Measurements from ENCODE around the gene PARN. TPM values are rescaled to one million over a fixed set of nuclear protein-coding genes. Genes with fewer than 3 reads are reported as not detected.
"Not testable (repeated sequence)": the region's sequence is repeated elsewhere in the genome, so short reads cannot be mapped to it uniquely, and the experiment has no call there.

The PARN gene
- polyA plus RNA-seq, 4 donors = 32.7 to 39.3 (median 34.5) TPM

- peak; percentile 86 to 94 (median 90) for DNase-seq (ENCODE audit: low read depth in 4 of 4, low spot score in 3 of 4)
Measured at GRCh38 chr16:14632693-14633569, 2.9 kb upstream of the PARN start, which contains the start of gene BFAR. Gene BFAR, plus strand, starts transcription at chr16:14632951. Its CDS starts 11,396 bp downstream, at chr16:14644347.

- DNase-seq (ENCODE audit: low read depth in 4 of 4, low spot score in 3 of 4) = not testable (repeated sequence)
Measured at GRCh38 chr16:14630620-14631330, 715 bp upstream of the PARN start.

GRCh38 chr16:14629612-14629918 lies 495 bp downstream of the PARN start:
- DNase-seq (ENCODE audit: low read depth in 4 of 4, low spot score in 3 of 4) = no peak

GRCh38 chr16:14628806-14629611 lies 1.1 kb downstream of the PARN start:
- DNase-seq (ENCODE audit: low read depth in 4 of 4, low spot score in 3 of 4) = no peak

GRCh38 chr16:14627078-14627477 lies 3.0 kb downstream of the PARN start:
- no peak for DNase-seq (ENCODE audit: low read depth in 4 of 4, low spot score in 3 of 4)

- no peak for DNase-seq (ENCODE audit: low read depth in 4 of 4, low spot score in 3 of 4)
Measured at GRCh38 chr16:14618566-14618965, 11.5 kb downstream of the PARN start.

- DNase-seq (ENCODE audit: low read depth in 4 of 4, low spot score in 3 of 4) = no peak
Measured at GRCh38 chr16:14616280-14616679, 13.8 kb downstream of the PARN start.

- DNase-seq (ENCODE audit: low read depth in 4 of 4, low spot score in 3 of 4) = no peak
Measured at GRCh38 chr16:14613991-14614390, 16.1 kb downstream of the PARN start.

GRCh38 chr16:14611660-14612059 lies 18.4 kb downstream of the PARN start:
- no peak for DNase-seq (ENCODE audit: low read depth in 4 of 4, low spot score in 3 of 4)

- DNase-seq (ENCODE audit: low read depth in 4 of 4, low spot score in 3 of 4) = no peak
Measured at GRCh38 chr16:14609716-14610115, 20.3 kb downstream of the PARN start.

- no peak for DNase-seq (ENCODE audit: low read depth in 4 of 4, low spot score in 3 of 4)
Measured at GRCh38 chr16:14608604-14609003, 21.5 kb downstream of the PARN start.

- DNase-seq (ENCODE audit: low read depth in 4 of 4, low spot score in 3 of 4) = no peak
Measured at GRCh38 chr16:14608111-14608566, 21.9 kb downstream of the PARN start.

- no peak for DNase-seq (ENCODE audit: low read depth in 4 of 4, low spot score in 3 of 4)
Measured at GRCh38 chr16:14606102-14606501, 24.0 kb downstream of the PARN start.

- no peak for DNase-seq (ENCODE audit: low read depth in 4 of 4, low spot score in 3 of 4)
Measured at GRCh38 chr16:14602443-14602963, 27.6 kb downstream of the PARN start.

GRCh38 chr16:14600164-14600563 lies 29.9 kb downstream of the PARN start:
- DNase-seq (ENCODE audit: low read depth in 4 of 4, low spot score in 3 of 4) = no peak

GRCh38 chr16:14586637-14587305 lies 43.3 kb downstream of the PARN start:
- DNase-seq (ENCODE audit: low read depth in 4 of 4, low spot score in 3 of 4) = no peak

- DNase-seq (ENCODE audit: low read depth in 4 of 4, low spot score in 3 of 4) = no peak
Measured at GRCh38 chr16:14585287-14585686, 44.8 kb downstream of the PARN start.

GRCh38 chr16:14580926-14581325 lies 49.1 kb downstream of the PARN start:
- not testable (repeated sequence) for DNase-seq (ENCODE audit: low read depth in 4 of 4, low spot score in 3 of 4)

- no peak for DNase-seq (ENCODE audit: low read depth in 4 of 4, low spot score in 3 of 4)
Measured at GRCh38 chr16:14579266-14579665, 50.8 kb downstream of the PARN start.

GRCh38 chr16:14576532-14576931 lies 53.5 kb downstream of the PARN start:
- DNase-seq (ENCODE audit: low read depth in 4 of 4, low spot score in 3 of 4) = no peak

Data from left renal pelvis (tissue), 4 donors.